SK-N-MC (cell line): Measurements from ENCODE around the gene TES.

Source experiments
- EZH2 ChIP-seq: fragments of 200-600 bp; sonication (generic); IDR thresholded peaks from one replicate; pipeline ENCODE4 v1.6.1; 2017; ENCODE audit warnings: antibody characterized with exemption
- POLR2AphosphoS5 ChIP-seq: IDR thresholded peaks from 2 replicates; pipeline ENCODE4 v1.6.1; 2012; ENCODE audit warnings: mild to moderate bottlenecking, low read depth, low read length, borderline replicate concordance

GRCh38 chr7:116277070-116277469 lies 66.7 kb downstream of the TES start:
- TF ChIP-seq POLR2AphosphoS5 = no peak
- no peak for TF ChIP-seq EZH2
